ENCODE data around the gene COL18A1.

Gene COL18A1

GRCh38 chr21:45454060-45454925, 49.3 kb downstream of the COL18A1 start:
- H3K4me3 ChIP-seq (ENCODE audit: low read depth, low read length): no peak overlapping the region
- no peak for DNase-seq (ENCODE audit: low read depth, low spot score)
- no peak for TF ChIP-seq CTCF (IDR thresholded peaks at IDR 0.05; ENCODE audit: insufficient read depth, low read length, missing control alignments)
- CTCF ChIA-PET: interaction anchor here (1.1 to 1.8 kb wide), 4 partner anchors 11 to 161 kb away, joined by 3 to 7 read pairs (median 4); no protein-coding TSS in a partner anchor
- POLR2A ChIA-PET: no interaction called here

DNA sequence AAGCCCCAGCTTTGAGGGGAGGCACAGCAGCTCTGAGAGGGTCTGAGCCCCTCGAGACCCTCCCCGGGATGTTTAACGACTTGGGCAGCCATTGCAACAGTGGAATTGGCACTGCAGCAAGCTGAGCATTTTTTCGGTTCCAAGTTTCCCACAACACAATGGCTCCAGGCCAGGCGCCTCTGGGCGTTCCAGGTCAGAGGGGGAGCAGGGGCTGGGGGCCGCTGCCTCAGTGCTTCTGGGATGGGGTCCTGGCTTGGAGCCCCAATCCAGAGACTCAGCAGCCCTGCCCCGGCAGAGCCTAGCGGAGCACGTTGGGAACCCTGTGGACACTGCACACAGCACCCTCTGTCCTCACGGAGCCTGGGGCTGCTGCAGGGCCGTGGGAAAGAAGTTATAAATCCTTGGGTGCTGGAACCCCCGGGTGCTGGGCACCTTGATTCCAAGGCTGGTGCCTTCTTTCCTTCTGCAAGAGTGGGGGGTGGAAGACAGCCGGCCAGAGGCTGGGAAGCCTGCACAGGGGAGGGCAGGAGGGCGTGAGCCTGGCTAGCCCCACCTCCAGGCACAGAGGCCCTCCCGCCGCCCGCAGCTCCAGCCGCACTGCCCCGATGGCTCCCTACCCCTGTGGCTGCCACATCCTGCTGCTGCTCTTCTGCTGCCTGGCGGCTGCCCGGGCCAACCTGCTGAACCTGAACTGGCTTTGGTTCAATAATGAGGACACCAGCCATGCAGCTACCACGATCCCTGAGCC, 50.1 kb downstream of the COL18A1 start:
- H3K4me3 ChIP-seq (ENCODE audit: low read depth, low read length): no peak overlapping the region
- POLR2A ChIA-PET: no interaction called here
- CTCF ChIA-PET: interaction anchor here (1.3 kb wide), 1 partner anchor 162 kb away, joined by 3 read pairs; no protein-coding TSS in a partner anchor
- TF ChIP-seq CTCF (IDR thresholded peaks at IDR 0.05; ENCODE audit: insufficient read depth, low read length, missing control alignments): no peak
- no peak for DNase-seq (ENCODE audit: low read depth, low spot score)

DNA sequence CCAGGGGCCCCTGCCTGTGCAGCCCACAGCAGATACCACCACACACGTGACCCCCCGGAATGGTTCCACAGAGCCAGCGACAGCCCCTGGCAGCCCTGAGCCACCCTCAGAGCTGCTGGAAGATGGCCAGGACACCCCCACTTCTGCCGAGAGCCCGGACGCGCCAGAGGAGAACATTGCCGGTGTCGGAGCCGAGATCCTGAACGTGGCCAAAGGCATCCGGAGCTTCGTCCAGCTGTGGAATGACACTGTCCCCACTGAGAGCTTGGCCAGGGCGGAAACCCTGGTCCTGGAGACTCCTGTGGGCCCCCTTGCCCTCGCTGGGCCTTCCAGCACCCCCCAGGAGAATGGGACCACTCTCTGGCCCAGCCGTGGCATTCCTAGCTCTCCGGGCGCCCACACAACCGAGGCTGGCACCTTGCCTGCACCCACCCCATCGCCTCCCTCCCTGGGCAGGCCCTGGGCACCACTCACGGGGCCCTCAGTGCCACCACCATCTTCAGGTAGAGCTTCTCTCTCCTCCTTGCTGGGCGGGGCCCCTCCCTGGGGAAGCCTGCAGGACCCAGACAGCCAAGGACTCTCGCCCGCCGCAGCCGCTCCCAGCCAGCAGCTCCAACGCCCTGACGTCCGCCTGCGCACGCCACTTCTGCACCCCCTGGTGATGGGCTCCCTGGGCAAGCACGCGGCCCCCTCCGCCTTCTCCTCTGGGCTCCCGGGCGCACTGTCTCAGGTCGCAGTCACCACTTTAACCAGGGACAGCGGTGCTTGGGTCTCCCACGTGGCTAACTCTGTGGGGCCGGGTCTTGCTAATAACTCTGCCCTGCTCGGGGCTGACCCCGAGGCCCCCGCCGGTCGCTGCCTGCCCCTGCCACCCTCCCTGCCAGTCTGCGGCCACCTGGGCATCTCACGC, 51.0 kb downstream of the COL18A1 start:
- CTCF ChIA-PET: interaction anchor here (0.7 to 1.3 kb wide), 4 partner anchors 9 to 163 kb away, joined by 3 to 4 read pairs (median 3); no protein-coding TSS in a partner anchor
- no peak overlapping the region for H3K4me3 ChIP-seq (ENCODE audit: low read depth, low read length)
- TF ChIP-seq CTCF (IDR thresholded peaks at IDR 0.05; ENCODE audit: insufficient read depth, low read length, missing control alignments): no peak
- POLR2A ChIA-PET: no interaction called here
- DNase-seq (ENCODE audit: low read depth, low spot score): no peak

DNA sequence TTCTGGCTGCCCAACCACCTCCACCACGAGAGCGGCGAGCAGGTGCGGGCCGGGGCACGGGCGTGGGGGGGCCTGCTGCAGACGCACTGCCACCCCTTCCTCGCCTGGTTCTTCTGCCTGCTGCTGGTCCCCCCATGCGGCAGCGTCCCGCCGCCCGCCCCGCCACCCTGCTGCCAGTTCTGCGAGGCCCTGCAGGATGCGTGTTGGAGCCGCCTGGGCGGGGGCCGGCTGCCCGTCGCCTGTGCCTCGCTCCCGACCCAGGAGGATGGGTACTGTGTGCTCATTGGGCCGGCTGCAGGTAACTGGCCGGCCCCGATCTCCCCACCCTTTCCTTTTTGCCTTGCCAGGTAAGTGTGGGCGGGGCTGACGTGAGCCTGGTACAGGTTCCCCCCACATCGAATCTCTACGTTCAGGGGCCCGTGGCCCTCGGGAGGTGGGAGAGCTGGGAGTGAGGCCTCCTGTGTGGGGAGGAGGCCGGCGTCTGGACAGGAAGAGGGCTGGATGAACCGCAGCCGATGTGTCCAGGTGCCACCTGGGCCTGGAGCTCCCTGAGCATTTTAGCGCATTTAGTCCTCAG, 51.7 kb downstream of the COL18A1 start:
- H3K4me3 ChIP-seq (ENCODE audit: low read depth, low read length): no peak overlapping the region
- no peak for DNase-seq (ENCODE audit: low read depth, low spot score)
- CTCF ChIA-PET: interaction anchor here (0.7 to 1.3 kb wide), 4 partner anchors 9 to 164 kb away, joined by 3 to 4 read pairs (median 3); no protein-coding TSS in a partner anchor
- POLR2A ChIA-PET: no interaction called here
- TF ChIP-seq CTCF (IDR thresholded peaks at IDR 0.05; ENCODE audit: insufficient read depth, low read length, missing control alignments): no peak

DNA sequence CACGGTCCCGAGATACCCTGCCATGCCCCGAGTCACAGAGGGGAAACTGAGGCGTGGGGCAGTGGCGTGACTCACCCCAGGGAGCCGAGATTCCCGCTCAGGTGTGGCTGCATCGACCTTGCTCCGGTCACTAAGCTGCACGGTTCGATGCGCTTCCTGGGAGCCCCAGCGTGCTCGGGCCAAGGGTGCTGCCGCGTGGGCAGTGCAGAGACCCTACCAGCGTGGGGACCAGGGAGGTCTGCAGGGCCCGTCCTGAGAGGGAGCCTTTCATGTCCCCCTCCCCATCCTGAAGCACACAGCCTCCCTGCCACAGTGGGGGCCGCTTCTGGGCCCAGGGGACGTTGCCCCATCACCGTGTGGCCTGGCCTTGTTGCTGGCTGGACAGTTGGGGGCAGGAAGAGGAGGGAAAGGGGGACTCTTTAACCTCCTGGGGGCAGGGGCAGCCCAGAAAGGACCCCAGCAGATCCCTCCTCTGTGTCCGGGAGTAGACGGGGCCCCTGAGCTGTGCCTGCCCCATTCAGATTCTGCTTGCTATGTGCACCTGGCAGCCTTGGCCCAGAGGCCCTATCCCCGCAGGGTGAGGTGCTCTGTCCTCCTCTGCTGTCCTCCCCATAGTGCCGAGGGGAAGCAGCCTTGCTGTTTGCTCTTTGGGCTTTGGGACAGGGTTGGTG, 52.3 kb downstream of the COL18A1 start:
- no peak overlapping the region for H3K4me3 ChIP-seq (ENCODE audit: low read depth, low read length)
- ChIA-PET CTCF (interaction anchor here (0.7 to 1.3 kb wide), 5 partner anchors 10 to 363 kb away, joined by 3 to 4 read pairs (median 3); no protein-coding TSS in a partner anchor), POLR2A (no interaction called here)
- no peak for DNase-seq (ENCODE audit: low read depth, low spot score)
- TF ChIP-seq CTCF (IDR thresholded peaks at IDR 0.05; ENCODE audit: insufficient read depth, low read length, missing control alignments): no peak

Measured in AG04449 (cell line).